WTC11 (cell line): Measurements from ENCODE around the gene MORN2. TPM values are rescaled to one million over a fixed set of nuclear protein-coding genes. Genes with fewer than 3 reads are reported as not detected.

Source experiments
- ATAC-seq: fragments of 200-7000 bp; cut with Tn5 transposase; 2 replicates; pipeline ENCODE4 v1.10.0; 2021; ENCODE audit warnings: mild to moderate bottlenecking, moderate library complexity
- CTCF ChIA-PET: fragments of 300-600 bp; sonication (Branson Sonifier 250); formaldehyde crosslinking; loops from one replicate; lab custom pipeline; 2021; ENCODE audit warnings: antibody characterized with exemption; lab: Charles Lee
- POLR2A ChIA-PET: fragments of 350-600 bp; sonication (Branson Sonifier 250); formaldehyde crosslinking; loops from one replicate; lab custom pipeline; 2021; ENCODE audit warnings: antibody characterized with exemption; lab: Charles Lee
- DNase-seq: peaks from one replicate; pipeline ENCODE4 v3.0.0; 2021; ENCODE audit warnings: low spot score
- H3K27ac Mint-ChIP-seq: 2 replicates; pipeline ENCODE4 v1.8.0; 2021; ENCODE audit warnings: mixed read lengths
- H3K27me3 Mint-ChIP-seq: 2 replicates; pipeline ENCODE4 v1.8.0; 2021; ENCODE audit warnings: low read depth, mild to moderate bottlenecking, moderate library complexity, mixed read lengths
- H3K36me3 Mint-ChIP-seq: 2 replicates; pipeline ENCODE4 v1.8.0; 2021; ENCODE audit warnings: mixed read lengths
- H3K4me1 Mint-ChIP-seq: 2 replicates; pipeline ENCODE4 v1.8.0; 2022; ENCODE audit warnings: mixed read lengths
- H3K4me3 Mint-ChIP-seq: 2 replicates; pipeline ENCODE4 v1.8.0; 2021; ENCODE audit warnings: mild to moderate bottlenecking, moderate library complexity, mixed read lengths
- H3K9me3 Mint-ChIP-seq: 2 replicates; pipeline ENCODE4 v1.8.0; 2021; ENCODE audit warnings: mixed read lengths
- CREM ChIP-seq: sonication (generic); formaldehyde crosslinking; IDR thresholded peaks from 2 replicates; pipeline ENCODE4 v1.8.1; 2022; ENCODE audit warnings: mild to moderate bottlenecking, missing genetic modification reagents, moderate library complexity
- ELF4 ChIP-seq: sonication (generic); formaldehyde crosslinking; IDR thresholded peaks from 2 replicates; pipeline ENCODE4 v1.8.1; 2022; ENCODE audit warnings: low read depth, mild to moderate bottlenecking, moderate library complexity, missing genetic modification reagents
- FOXK1 ChIP-seq: sonication (generic); formaldehyde crosslinking; IDR thresholded peaks from 2 replicates; pipeline ENCODE4 v1.8.0; 2022; ENCODE audit warnings: mild to moderate bottlenecking, moderate library complexity, missing genetic modification reagents
- MYBL2 ChIP-seq: sonication (generic); formaldehyde crosslinking; IDR thresholded peaks from 2 replicates; pipeline ENCODE4 v1.8.1; 2023; ENCODE audit warnings: mild to moderate bottlenecking, moderate library complexity, missing genetic modification reagents
- NR2C2 ChIP-seq: sonication (generic); formaldehyde crosslinking; IDR thresholded peaks from 2 replicates; pipeline ENCODE4 v1.8.0; 2022; ENCODE audit warnings: mild to moderate bottlenecking, missing genetic modification reagents
- RELA ChIP-seq: sonication (generic); formaldehyde crosslinking; IDR thresholded peaks from 2 replicates; pipeline ENCODE4 v1.8.1; 2022; ENCODE audit warnings: missing genetic modification reagents, mild to moderate bottlenecking, borderline replicate concordance
- RORB ChIP-seq: fragments of 250-450 bp; sonication (Bioruptor Pico); IDR thresholded peaks from 2 replicates; pipeline ENCODE4 v1.9.0; 2021; ENCODE audit warnings: mild to moderate bottlenecking
- ZNF396 ChIP-seq: fragments of 250-450 bp; sonication (Bioruptor Pico); IDR thresholded peaks from 2 replicates; pipeline ENCODE4 v1.8.0; 2021; ENCODE audit warnings: mild to moderate bottlenecking, moderate library complexity, borderline replicate concordance
- total RNA-seq: library from RNA; stranded (reverse); gene quantifications from 3 replicates; pipeline ENCODE4 v1.2.3, GENCODE V29; 2021
- TF ChIP-seq, protein P1 (sequence below): sonication (generic); formaldehyde crosslinking; IDR thresholded peaks from 2 replicates; pipeline ENCODE4 v1.8.1; 2022; ENCODE audit warnings: mild to moderate bottlenecking, missing genetic modification reagents, moderate library complexity, borderline replicate concordance
- TF ChIP-seq, protein P2 (sequence below): sonication (generic); formaldehyde crosslinking; IDR thresholded peaks from 2 replicates; pipeline ENCODE4 v1.8.0; 2023; ENCODE audit warnings: missing genetic modification reagents
- TF ChIP-seq, protein P3 (sequence below): sonication (generic); formaldehyde crosslinking; conservative IDR thresholded peaks from 2 replicates; pipeline ENCODE4 v1.8.1; 2023; ENCODE audit warnings: mild to moderate bottlenecking, low read depth, missing genetic modification reagents, moderate library complexity
- TF ChIP-seq, protein P4 (sequence below): sonication (generic); formaldehyde crosslinking; IDR thresholded peaks from 2 replicates; pipeline ENCODE4 v1.8.1; 2023; ENCODE audit warnings: mild to moderate bottlenecking, missing genetic modification reagents, moderate library complexity
- TF ChIP-seq, protein P5 (sequence below): sonication (generic); formaldehyde crosslinking; IDR thresholded peaks from 2 replicates; pipeline ENCODE4 v1.8.0; 2023; ENCODE audit warnings: mild to moderate bottlenecking, missing genetic modification reagents
- TF ChIP-seq, protein P6 (sequence below): fragments of 250-450 bp; sonication (Bioruptor Pico); IDR thresholded peaks from 2 replicates; pipeline ENCODE4 v1.8.0; 2021; ENCODE audit warnings: mild to moderate bottlenecking
- TF ChIP-seq, protein P7 (sequence below): fragments of 250-450 bp; sonication (Bioruptor Pico); IDR thresholded peaks from 2 replicates; pipeline ENCODE4 v1.9.0; 2021; ENCODE audit warnings: moderate library complexity, mild to moderate bottlenecking, inconsistent platforms, borderline replicate concordance
- TF ChIP-seq, protein P8 (sequence below): sonication (generic); formaldehyde crosslinking; IDR thresholded peaks from 2 replicates; pipeline ENCODE4 v1.8.1; 2023; ENCODE audit warnings: mild to moderate bottlenecking, missing genetic modification reagents

The MORN2 gene
- total RNA-seq, 1 experiment from 2014 or later, result 5.9 TPM

DNA sequence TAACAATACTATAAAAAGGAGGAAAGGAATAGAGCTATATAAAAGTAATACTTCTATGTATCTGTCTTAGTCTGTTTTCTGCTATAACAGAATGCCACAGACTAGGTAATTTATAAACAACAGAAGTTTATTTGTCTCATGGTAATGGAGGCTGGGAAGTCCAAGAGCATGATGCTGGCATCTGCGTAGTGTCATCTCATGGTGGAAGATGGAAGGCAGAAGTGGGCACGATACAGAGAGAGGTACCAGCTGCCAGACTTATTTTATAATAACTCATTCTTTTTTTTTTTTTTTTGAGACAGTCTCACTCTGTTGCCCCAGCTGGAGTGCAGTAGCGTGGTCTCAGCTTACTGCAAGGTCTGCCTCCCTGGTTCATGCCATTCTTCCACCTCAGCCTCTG, 4.3 kb upstream of the MORN2 start:
- DNase-seq, result no peak
- Mint-ChIP-seq H3K9me3 (peaks cover 17% of the 10 kb centered on the region), H3K4me1 (peaks cover 12% of the 10 kb centered on the region), H3K27ac (no peak overlapping the region), H3K36me3 (peaks cover 12% of the 10 kb centered on the region), H3K4me3 (no peak overlapping the region), H3K27me3 (no peaks in the 10 kb centered on the region)
- POLR2A ChIA-PET, result no interaction called here
- CTCF ChIA-PET, result no interaction called here
- no peak for ATAC-seq
- TF ChIP-seq, protein P1, sequence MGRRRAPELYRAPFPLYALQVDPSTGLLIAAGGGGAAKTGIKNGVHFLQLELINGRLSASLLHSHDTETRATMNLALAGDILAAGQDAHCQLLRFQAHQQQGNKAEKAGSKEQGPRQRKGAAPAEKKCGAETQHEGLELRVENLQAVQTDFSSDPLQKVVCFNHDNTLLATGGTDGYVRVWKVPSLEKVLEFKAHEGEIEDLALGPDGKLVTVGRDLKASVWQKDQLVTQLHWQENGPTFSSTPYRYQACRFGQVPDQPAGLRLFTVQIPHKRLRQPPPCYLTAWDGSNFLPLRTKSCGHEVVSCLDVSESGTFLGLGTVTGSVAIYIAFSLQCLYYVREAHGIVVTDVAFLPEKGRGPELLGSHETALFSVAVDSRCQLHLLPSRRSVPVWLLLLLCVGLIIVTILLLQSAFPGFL (CRISPR knock-in tag), result no peak
- TF ChIP-seq ZNF396 (no peak), RORB (CRISPR knock-in tag) (no peak), FOXK1 (CRISPR knock-in tag) (no peak), CREM (CRISPR knock-in tag) (no peak), NR2C2 (CRISPR knock-in tag) (no peak), RELA (CRISPR knock-in tag) (no peak), ELF4 (CRISPR knock-in tag) (no peak)
- TF ChIP-seq, protein P2, sequence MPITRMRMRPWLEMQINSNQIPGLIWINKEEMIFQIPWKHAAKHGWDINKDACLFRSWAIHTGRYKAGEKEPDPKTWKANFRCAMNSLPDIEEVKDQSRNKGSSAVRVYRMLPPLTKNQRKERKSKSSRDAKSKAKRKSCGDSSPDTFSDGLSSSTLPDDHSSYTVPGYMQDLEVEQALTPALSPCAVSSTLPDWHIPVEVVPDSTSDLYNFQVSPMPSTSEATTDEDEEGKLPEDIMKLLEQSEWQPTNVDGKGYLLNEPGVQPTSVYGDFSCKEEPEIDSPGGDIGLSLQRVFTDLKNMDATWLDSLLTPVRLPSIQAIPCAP, result no peak
- TF ChIP-seq, protein P3, sequence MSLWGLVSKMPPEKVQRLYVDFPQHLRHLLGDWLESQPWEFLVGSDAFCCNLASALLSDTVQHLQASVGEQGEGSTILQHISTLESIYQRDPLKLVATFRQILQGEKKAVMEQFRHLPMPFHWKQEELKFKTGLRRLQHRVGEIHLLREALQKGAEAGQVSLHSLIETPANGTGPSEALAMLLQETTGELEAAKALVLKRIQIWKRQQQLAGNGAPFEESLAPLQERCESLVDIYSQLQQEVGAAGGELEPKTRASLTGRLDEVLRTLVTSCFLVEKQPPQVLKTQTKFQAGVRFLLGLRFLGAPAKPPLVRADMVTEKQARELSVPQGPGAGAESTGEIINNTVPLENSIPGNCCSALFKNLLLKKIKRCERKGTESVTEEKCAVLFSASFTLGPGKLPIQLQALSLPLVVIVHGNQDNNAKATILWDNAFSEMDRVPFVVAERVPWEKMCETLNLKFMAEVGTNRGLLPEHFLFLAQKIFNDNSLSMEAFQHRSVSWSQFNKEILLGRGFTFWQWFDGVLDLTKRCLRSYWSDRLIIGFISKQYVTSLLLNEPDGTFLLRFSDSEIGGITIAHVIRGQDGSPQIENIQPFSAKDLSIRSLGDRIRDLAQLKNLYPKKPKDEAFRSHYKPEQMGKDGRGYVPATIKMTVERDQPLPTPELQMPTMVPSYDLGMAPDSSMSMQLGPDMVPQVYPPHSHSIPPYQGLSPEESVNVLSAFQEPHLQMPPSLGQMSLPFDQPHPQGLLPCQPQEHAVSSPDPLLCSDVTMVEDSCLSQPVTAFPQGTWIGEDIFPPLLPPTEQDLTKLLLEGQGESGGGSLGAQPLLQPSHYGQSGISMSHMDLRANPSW, result no peak
- TF ChIP-seq, protein P4, sequence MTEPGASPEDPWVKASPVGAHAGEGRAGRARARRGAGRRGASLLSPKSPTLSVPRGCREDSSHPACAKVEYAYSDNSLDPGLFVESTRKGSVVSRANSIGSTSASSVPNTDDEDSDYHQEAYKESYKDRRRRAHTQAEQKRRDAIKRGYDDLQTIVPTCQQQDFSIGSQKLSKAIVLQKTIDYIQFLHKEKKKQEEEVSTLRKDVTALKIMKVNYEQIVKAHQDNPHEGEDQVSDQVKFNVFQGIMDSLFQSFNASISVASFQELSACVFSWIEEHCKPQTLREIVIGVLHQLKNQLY (CRISPR knock-in tag), result no peak
- TF ChIP-seq, protein P5, sequence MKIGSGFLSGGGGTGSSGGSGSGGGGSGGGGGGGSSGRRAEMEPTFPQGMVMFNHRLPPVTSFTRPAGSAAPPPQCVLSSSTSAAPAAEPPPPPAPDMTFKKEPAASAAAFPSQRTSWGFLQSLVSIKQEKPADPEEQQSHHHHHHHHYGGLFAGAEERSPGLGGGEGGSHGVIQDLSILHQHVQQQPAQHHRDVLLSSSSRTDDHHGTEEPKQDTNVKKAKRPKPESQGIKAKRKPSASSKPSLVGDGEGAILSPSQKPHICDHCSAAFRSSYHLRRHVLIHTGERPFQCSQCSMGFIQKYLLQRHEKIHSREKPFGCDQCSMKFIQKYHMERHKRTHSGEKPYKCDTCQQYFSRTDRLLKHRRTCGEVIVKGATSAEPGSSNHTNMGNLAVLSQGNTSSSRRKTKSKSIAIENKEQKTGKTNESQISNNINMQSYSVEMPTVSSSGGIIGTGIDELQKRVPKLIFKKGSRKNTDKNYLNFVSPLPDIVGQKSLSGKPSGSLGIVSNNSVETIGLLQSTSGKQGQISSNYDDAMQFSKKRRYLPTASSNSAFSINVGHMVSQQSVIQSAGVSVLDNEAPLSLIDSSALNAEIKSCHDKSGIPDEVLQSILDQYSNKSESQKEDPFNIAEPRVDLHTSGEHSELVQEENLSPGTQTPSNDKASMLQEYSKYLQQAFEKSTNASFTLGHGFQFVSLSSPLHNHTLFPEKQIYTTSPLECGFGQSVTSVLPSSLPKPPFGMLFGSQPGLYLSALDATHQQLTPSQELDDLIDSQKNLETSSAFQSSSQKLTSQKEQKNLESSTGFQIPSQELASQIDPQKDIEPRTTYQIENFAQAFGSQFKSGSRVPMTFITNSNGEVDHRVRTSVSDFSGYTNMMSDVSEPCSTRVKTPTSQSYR, result no peak
- TF ChIP-seq, protein P6, sequence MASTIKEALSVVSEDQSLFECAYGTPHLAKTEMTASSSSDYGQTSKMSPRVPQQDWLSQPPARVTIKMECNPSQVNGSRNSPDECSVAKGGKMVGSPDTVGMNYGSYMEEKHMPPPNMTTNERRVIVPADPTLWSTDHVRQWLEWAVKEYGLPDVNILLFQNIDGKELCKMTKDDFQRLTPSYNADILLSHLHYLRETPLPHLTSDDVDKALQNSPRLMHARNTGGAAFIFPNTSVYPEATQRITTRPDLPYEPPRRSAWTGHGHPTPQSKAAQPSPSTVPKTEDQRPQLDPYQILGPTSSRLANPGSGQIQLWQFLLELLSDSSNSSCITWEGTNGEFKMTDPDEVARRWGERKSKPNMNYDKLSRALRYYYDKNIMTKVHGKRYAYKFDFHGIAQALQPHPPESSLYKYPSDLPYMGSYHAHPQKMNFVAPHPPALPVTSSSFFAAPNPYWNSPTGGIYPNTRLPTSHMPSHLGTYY (CRISPR knock-in tag), result no peak
- TF ChIP-seq, protein P7, sequence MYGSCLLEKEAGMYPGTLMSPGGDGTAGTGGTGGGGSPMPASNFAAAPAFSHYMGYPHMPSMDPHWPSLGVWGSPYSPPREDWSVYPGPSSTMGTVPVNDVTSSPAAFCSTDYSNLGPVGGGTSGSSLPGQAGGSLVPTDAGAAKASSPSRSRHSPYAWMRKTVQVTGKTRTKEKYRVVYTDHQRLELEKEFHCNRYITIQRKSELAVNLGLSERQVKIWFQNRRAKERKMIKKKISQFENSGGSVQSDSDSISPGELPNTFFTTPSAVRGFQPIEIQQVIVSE (CRISPR knock-in tag), result no peak

DNA sequence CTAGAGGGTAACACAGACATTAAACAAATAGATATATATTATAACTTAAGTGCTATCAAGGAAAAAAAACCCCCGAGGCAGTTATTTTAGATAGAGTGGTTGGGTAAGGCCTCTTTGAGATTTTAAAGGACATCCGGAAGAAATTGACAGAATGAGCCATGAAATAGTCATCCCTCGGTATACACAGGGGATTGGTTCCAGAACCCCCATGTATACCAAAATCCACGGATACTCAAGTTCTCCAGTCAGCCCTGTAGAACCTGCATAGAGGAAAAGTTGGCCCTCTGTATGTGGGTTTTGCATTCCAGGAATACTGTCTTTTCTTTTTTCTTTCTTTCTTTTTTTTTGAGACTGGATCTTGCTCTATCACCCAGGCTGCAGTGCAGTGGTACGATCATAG, 2.0 kb upstream of the MORN2 start:
- Mint-ChIP-seq H3K9me3 (peaks cover 17% of the 10 kb centered on the region), H3K36me3 (peaks cover 8% of the 10 kb centered on the region; the same call in 1 of the 2 replicates), H3K27ac (no peak overlapping the region), H3K4me3 (no peak overlapping the region), H3K27me3 (no peaks in the 10 kb centered on the region), H3K4me1 (peaks cover 14% of the 10 kb centered on the region)
- ATAC-seq, result no peak
- CTCF ChIA-PET, result no interaction called here
- DNase-seq, result no peak
- POLR2A ChIA-PET, result no interaction called here
- TF ChIP-seq MYBL2 (CRISPR knock-in tag), result no peak
- TF ChIP-seq, protein P8, sequence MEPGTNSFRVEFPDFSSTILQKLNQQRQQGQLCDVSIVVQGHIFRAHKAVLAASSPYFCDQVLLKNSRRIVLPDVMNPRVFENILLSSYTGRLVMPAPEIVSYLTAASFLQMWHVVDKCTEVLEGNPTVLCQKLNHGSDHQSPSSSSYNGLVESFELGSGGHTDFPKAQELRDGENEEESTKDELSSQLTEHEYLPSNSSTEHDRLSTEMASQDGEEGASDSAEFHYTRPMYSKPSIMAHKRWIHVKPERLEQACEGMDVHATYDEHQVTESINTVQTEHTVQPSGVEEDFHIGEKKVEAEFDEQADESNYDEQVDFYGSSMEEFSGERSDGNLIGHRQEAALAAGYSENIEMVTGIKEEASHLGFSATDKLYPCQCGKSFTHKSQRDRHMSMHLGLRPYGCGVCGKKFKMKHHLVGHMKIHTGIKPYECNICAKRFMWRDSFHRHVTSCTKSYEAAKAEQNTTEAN, result no peak
